ENCODE measurements around the gene PTPRN2. TPM values are rescaled to one million over a fixed set of nuclear protein-coding genes. Genes with fewer than 3 reads are reported as not detected.

The PTPRN2 gene
- total and polyA plus RNA-seq, 4 donors, result 18.1 to 69.9 (median 50.4) TPM

DNA sequence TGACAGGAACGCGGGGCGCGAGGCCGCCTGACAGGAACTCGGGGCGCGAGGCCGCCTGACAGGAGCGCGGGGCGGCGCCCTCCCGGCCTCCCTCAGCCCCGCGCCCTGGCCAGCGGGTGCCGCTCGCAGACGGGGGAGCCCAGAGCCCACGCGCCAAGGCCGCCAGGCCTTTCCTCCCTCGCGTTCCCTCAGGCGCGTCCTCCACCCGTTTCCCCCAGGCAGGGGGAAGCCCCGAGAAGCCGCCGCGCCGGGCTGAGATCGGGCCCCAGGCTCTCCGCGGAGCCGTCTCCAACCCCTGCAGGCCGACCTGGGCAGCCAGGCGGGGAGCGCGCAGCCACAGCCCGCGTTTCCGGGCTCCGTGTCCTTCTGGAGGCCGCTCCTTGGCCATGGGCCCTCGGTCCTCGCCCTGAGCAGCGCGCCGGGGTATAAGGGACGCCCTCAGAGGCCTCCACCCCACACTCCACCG, 17.7 kb downstream of the PTPRN2 start:
- Histone ChIP-seq H3K36me3 (ENCODE audit: control insufficient read depth, insufficient read depth, low read length) (peaks cover 7% of the 10 kb centered on the region), H3K9me3 (ENCODE audit: control insufficient read depth, insufficient read depth, low read length) (no peaks in the 10 kb centered on the region), H3K4me1 (ENCODE audit: control insufficient read depth, insufficient read depth, low read length) (peaks cover 16% of the 10 kb centered on the region), H3K4me3 (ENCODE audit: low read depth, low read length) (no peak overlapping the region), H3K27ac (ENCODE audit: low read depth, low read length) (no peak overlapping the region), H3K27me3 (ENCODE audit: control insufficient read depth, insufficient read depth, low read length) (peaks cover 16% of the 10 kb centered on the region)
- WGBS (ENCODE audit: insufficient coverage), result 11% methylated on average over 42 of the region's 53 CpGs
- peak in 1 of 6 donors; percentile 6 for DNase-seq (ENCODE audit: low read depth in 4 of 6, low spot score in 6 of 6)

DNA sequence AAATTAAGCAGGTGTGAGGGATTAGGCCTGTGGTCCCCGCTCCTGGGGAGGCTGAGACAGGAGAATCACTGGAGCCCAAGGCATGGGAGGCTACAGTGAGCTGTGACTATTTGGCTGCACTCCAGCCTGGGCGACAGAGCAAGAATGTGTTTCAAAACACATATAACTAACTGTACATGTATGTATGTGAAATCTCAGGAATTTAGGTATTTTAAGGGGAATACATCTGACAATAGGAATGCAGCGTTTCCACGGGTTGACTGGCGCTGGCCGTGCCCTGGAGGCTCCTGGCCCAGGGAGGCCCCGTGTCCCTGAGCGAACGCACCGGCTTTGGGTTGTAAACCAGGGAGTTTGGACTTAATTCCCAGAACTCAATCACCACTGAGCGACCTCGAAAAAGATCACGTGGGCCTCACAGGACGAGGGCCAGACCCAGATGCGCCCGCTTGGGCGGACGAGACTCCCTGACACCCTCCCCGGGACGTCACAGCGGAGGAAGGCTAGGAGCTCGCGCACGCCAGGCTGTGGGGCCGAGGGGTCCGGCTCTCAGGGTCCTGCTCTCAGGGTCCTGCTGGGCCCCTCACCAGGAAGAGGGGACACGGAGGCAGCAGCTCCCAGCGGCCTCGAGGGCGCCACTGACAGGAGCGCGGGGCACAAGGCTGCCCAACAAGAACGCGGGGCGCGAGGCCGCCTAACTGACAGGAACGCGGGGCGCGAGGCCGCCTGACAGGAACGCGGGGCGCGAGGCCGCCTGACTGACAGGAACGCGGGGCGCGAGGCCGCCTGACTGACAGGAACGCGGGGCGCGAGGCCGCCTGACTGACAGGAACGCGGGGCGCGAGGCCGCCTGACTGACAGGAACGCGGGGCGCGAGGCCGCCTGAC, 18.4 kb downstream of the PTPRN2 start:
- no peak overlapping the region for H3K27ac ChIP-seq (ENCODE audit: low read depth, low read length)
- DNase-seq (ENCODE audit: low read depth in 4 of 6, low spot score in 6 of 6), result no peak
- H3K4me1 ChIP-seq (ENCODE audit: control insufficient read depth, insufficient read depth, low read length), result peaks cover 16% of the 10 kb centered on the region
- peaks cover 16% of the 10 kb centered on the region for H3K27me3 ChIP-seq (ENCODE audit: control insufficient read depth, insufficient read depth, low read length)
- no peak overlapping the region for H3K4me3 ChIP-seq (ENCODE audit: low read depth, low read length)
- no peaks in the 10 kb centered on the region for H3K9me3 ChIP-seq (ENCODE audit: control insufficient read depth, insufficient read depth, low read length)
- peaks cover 7% of the 10 kb centered on the region for H3K36me3 ChIP-seq (ENCODE audit: control insufficient read depth, insufficient read depth, low read length)
- WGBS (ENCODE audit: insufficient coverage), result 60% methylated on average over 39 of the region's 67 CpGs

DNA sequence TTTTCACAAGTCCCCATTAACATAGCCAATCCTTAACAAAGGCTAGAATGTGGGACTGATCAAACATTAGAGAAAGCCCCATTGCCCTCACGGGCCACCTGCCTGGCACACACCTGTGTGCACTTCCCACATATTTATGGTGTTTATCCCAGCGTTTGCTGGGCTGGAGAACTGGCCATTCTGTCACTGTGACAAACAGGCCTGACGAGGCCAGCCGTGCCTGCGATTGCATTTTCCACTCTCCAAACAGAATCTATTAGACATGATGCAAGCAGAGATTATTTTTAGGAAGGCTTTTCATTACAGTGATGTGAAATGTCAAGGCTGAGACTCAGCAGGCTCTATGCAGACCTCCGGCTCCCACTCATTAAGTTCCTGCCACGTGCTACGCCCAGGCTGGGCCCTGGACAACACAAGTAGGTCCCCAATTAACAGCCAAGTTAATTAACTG, 20.4 kb downstream of the PTPRN2 start:
- H3K27ac ChIP-seq (ENCODE audit: low read depth, low read length), result no peak overlapping the region
- H3K27me3 ChIP-seq (ENCODE audit: control insufficient read depth, insufficient read depth, low read length), result peaks cover 16% of the 10 kb centered on the region
- no peaks in the 10 kb centered on the region for H3K9me3 ChIP-seq (ENCODE audit: control insufficient read depth, insufficient read depth, low read length)
- H3K4me1 ChIP-seq (ENCODE audit: control insufficient read depth, insufficient read depth, low read length), result peaks cover 13% of the 10 kb centered on the region
- peak in 1 of 6 donors; percentile 67 for DNase-seq (ENCODE audit: low read depth in 4 of 6, low spot score in 6 of 6)
- H3K36me3 ChIP-seq (ENCODE audit: control insufficient read depth, insufficient read depth, low read length), result peaks cover 7% of the 10 kb centered on the region
- WGBS (ENCODE audit: insufficient coverage), result 66% methylated on average over 6 of the region's 8 CpGs
- H3K4me3 ChIP-seq (ENCODE audit: low read depth, low read length), result no peak overlapping the region

DNA sequence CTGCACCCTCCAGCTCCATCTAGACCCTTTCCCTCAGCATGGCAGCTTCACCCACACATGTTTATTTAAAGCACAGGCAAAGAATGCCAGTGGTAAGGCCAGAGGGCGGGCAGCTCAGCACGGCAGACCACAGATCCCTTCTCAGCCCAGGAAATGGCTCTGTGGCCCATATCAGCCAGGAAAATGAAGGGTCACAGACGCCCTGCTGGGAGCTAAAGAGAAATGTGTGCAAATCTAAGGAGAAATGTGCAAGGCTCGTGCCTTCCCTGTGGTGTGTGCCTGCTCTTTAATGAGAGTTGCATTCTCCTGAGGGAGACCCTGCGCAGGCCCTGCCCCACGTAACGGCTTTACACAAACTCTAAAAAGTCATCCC, 23.0 kb downstream of the PTPRN2 start:
- WGBS (ENCODE audit: insufficient coverage), result 53% methylated on average over 2 of the region's 7 CpGs

DNA sequence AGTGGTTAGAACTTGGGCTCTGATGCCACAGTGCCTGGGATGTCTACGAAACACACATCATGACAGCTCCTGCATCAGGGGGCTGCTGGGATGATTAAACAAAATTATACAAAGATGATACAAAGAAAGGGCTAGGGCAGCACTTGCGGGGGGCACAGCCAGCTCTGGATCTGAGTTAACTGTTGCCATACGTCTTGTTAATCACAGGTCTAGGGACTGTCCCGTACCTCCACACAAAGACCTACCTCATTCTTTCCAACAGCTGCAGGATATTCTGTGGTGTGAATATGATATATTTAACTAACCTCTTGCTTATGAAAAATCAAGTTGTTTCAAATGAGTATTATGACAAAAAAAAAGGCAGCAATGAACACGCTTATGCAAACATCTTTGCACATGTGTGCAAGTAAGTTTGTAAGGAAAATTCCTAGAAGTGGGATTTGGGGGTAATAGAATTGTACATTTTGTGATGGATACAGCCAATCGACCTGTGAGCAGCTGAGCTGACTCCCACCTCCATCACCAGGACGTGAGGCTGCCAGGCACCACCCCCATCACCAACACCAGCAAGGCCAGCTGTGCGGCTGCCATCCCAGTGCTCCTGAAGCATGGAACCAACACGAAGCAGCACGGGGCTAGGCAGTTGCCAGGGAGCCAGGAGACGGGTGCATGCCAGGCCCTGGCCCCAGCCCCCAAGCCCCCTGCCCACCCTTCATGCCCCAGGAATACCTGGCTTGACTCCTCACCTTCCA, 23.5 kb downstream of the PTPRN2 start:
- Histone ChIP-seq H3K27ac (ENCODE audit: low read depth, low read length) (no peak overlapping the region), H3K4me3 (ENCODE audit: low read depth, low read length) (no peak overlapping the region), H3K9me3 (ENCODE audit: control insufficient read depth, insufficient read depth, low read length) (no peaks in the 10 kb centered on the region), H3K36me3 (ENCODE audit: control insufficient read depth, insufficient read depth, low read length) (no peaks in the 10 kb centered on the region), H3K27me3 (ENCODE audit: control insufficient read depth, insufficient read depth, low read length) (peaks cover 2% of the 10 kb centered on the region), H3K4me1 (ENCODE audit: control insufficient read depth, insufficient read depth, low read length) (peaks cover 5% of the 10 kb centered on the region)
- 74% methylated on average over 4 of the region's 11 CpGs for WGBS (ENCODE audit: insufficient coverage)
- no peak for DNase-seq (ENCODE audit: low read depth in 4 of 6, low spot score in 6 of 6)

More for the DNA sequence above, 23.0 kb downstream of the PTPRN2 start:
- H3K4me3 ChIP-seq (ENCODE audit: low read depth, low read length), result no peak overlapping the region
- no peak for DNase-seq (ENCODE audit: low read depth in 4 of 6, low spot score in 6 of 6)
- H3K27me3 ChIP-seq (ENCODE audit: control insufficient read depth, insufficient read depth, low read length), result peaks cover 6% of the 10 kb centered on the region
- H3K27ac ChIP-seq (ENCODE audit: low read depth, low read length), result no peak overlapping the region
- no peaks in the 10 kb centered on the region for H3K36me3 ChIP-seq (ENCODE audit: control insufficient read depth, insufficient read depth, low read length)
- H3K4me1 ChIP-seq (ENCODE audit: control insufficient read depth, insufficient read depth, low read length), result peaks cover 5% of the 10 kb centered on the region
- no peaks in the 10 kb centered on the region for H3K9me3 ChIP-seq (ENCODE audit: control insufficient read depth, insufficient read depth, low read length)

DNA sequence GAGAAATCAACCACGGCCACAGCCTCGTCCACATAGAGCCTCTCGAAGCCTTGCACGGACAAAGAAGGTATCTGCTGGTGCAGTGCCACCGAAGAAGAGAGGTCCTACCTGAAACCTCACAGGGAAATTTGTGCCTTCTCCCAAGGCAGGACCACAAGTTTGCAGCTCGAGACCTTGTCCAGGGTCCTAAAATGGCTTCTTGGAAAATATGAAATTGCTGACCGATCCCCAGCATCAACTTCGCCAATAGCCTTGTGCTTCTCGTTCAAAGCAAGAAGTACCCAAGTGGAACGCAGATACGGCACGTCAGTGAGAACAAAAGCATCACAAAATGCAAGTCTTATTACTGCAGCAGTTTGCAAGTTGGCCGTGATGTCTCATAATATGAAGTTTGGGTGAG, 24.6 kb downstream of the PTPRN2 start:
- no peaks in the 10 kb centered on the region for H3K27me3 ChIP-seq (ENCODE audit: control insufficient read depth, insufficient read depth, low read length)
- WGBS (ENCODE audit: insufficient coverage), result 94% methylated on average over 12 of the region's 13 CpGs
- H3K4me3 ChIP-seq (ENCODE audit: low read depth, low read length), result no peak overlapping the region
- H3K9me3 ChIP-seq (ENCODE audit: control insufficient read depth, insufficient read depth, low read length), result no peaks in the 10 kb centered on the region
- H3K27ac ChIP-seq (ENCODE audit: low read depth, low read length), result no peak overlapping the region
- H3K4me1 ChIP-seq (ENCODE audit: control insufficient read depth, insufficient read depth, low read length), result peaks cover 5% of the 10 kb centered on the region
- no peaks in the 10 kb centered on the region for H3K36me3 ChIP-seq (ENCODE audit: control insufficient read depth, insufficient read depth, low read length)
- DNase-seq (ENCODE audit: low read depth in 4 of 6, low spot score in 6 of 6), result no peak

DNA sequence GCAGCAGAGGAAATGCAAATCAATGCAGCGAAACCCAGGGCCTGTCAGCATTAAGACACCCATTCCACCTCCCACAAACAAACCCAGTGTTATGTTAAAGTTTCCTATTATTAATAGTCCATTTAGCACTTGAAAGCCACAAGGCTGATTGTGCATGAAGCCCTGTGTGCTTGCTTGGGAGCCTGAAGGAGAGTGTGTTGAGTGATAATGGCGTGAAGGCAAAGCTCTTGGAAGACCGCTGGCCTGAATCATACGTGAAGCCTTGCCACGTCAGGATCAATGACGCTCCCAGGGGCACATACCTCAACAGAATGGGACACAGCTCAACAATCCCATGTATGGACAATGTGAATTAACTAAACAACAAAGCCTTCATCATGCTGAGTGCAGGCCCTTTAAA, 25.1 kb downstream of the PTPRN2 start:
- WGBS (ENCODE audit: insufficient coverage), result 71% methylated on average over 5 of the region's 6 CpGs
- H3K4me1 ChIP-seq (ENCODE audit: control insufficient read depth, insufficient read depth, low read length), result peaks cover 3% of the 10 kb centered on the region
- H3K27ac ChIP-seq (ENCODE audit: low read depth, low read length), result no peak overlapping the region
- H3K27me3 ChIP-seq (ENCODE audit: control insufficient read depth, insufficient read depth, low read length), result no peaks in the 10 kb centered on the region
- H3K9me3 ChIP-seq (ENCODE audit: control insufficient read depth, insufficient read depth, low read length), result no peaks in the 10 kb centered on the region
- no peak overlapping the region for H3K4me3 ChIP-seq (ENCODE audit: low read depth, low read length)
- H3K36me3 ChIP-seq (ENCODE audit: control insufficient read depth, insufficient read depth, low read length), result no peaks in the 10 kb centered on the region
- DNase-seq (ENCODE audit: low read depth in 4 of 6, low spot score in 6 of 6), result no peak

DNA sequence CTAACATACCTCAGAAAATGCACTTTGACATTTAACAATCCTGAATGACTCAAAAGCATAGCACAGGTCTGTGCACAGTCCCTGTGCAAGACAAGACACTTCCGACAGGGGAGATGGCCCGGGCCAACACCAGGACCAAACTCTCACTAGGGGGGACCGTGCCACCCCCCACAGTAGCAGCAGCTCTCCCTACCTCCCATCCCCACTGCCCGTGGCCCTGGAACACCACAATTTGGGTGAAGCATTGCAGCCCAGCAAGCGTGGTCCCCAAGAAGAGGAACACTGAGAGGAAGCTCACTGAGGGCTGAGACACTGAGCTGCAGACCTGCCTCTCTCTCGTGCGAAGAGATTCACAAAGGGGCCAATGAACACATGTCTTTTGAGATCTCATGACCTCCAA, 26.0 kb downstream of the PTPRN2 start:
- no peak for DNase-seq (ENCODE audit: low read depth in 4 of 6, low spot score in 6 of 6)
- H3K27me3 ChIP-seq (ENCODE audit: control insufficient read depth, insufficient read depth, low read length), result no peaks in the 10 kb centered on the region
- H3K4me3 ChIP-seq (ENCODE audit: low read depth, low read length), result no peak overlapping the region
- peaks cover 8% of the 10 kb centered on the region for H3K36me3 ChIP-seq (ENCODE audit: control insufficient read depth, insufficient read depth, low read length)
- no peak overlapping the region for H3K27ac ChIP-seq (ENCODE audit: low read depth, low read length)
- no peaks in the 10 kb centered on the region for H3K9me3 ChIP-seq (ENCODE audit: control insufficient read depth, insufficient read depth, low read length)
- H3K4me1 ChIP-seq (ENCODE audit: control insufficient read depth, insufficient read depth, low read length), result no peaks in the 10 kb centered on the region
- WGBS (ENCODE audit: insufficient coverage), result 93% methylated on average over 6 of the region's 7 CpGs

DNA sequence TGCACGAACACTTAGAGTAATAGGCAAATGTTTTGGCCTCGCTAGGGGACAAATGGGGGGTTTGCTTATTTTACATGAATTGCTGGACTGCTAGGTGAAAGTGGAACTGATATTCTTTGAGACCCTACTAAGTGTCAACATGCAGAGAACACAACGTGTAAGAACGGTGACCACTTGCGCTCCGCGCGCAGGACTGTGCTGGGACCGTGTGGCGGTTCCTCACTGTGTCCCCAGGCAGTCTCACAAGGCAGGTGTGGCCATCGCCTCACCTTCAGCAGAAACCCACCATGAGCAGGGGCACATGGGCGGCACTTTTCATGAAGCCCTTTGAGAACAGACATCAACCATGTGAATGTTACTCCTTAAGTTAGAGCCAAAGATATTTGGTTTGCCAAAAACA, 27.2 kb downstream of the PTPRN2 start:
- H3K27ac ChIP-seq (ENCODE audit: low read depth, low read length), result no peak overlapping the region
- no peaks in the 10 kb centered on the region for H3K9me3 ChIP-seq (ENCODE audit: control insufficient read depth, insufficient read depth, low read length)
- H3K4me1 ChIP-seq (ENCODE audit: control insufficient read depth, insufficient read depth, low read length), result no peaks in the 10 kb centered on the region
- H3K4me3 ChIP-seq (ENCODE audit: low read depth, low read length), result no peak overlapping the region
- peaks cover 14% of the 10 kb centered on the region for H3K36me3 ChIP-seq (ENCODE audit: control insufficient read depth, insufficient read depth, low read length)
- H3K27me3 ChIP-seq (ENCODE audit: control insufficient read depth, insufficient read depth, low read length), result no peaks in the 10 kb centered on the region
- 95% methylated on average over 10 of the region's 12 CpGs for WGBS (ENCODE audit: insufficient coverage)
- DNase-seq (ENCODE audit: low read depth in 4 of 6, low spot score in 6 of 6), result no peak
